ENCODE results near the gene VPS8.

Gene VPS8

DNA sequence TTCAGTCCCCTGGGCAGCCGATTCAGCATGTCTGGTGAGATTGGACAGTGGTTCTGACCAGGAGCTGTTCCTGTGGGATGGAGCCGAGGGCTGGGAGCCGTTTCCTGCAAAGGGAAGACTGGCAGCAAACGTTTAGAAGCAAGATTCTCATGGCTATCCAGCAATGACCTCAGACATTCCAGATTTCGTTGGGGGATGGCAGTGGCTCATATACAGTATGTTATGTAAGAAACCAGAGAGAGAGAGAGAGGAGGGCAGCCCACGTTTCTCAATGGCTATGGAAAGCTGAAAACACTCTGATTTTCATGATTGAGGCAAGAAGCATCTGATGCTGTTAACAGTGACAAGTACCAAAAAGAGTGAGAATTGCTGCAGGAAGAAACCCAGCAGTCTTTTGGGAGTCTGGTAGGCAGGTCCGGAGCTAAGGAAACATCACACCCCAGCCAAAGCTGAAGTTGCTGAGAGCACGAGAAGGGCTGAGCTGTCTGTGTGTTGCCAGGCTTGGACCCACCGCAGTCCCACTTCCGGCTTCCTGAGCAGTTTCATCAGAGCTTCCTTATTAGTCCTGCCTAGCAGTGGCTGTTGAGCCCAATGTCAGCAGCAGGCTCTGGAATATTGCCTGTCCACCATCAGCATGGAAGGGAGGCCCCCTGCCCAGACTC lies 25.6 kb upstream of the VPS8 start:
- no peaks in the 10 kb centered on the region for H3K36me3 ChIP-seq (ENCODE audit: control insufficient read depth, insufficient read depth, low read length)
- no peak overlapping the region for H3K4me3 ChIP-seq (replicated peaks; ENCODE audit: low read depth, low read length)
- no peak for DNase-seq (ENCODE audit: extremely low read depth, insufficient read length)
- TF ChIP-seq CTCF (IDR thresholded peaks at IDR 0.05; ENCODE audit: insufficient read depth, low read length, poor library complexity, severe bottlenecking): no peak
- H3K27me3 ChIP-seq (replicated peaks; ENCODE audit: control insufficient read depth, insufficient read depth, low read length): no peaks in the 10 kb centered on the region; the same call in 1 of the 2 replicates

DNA sequence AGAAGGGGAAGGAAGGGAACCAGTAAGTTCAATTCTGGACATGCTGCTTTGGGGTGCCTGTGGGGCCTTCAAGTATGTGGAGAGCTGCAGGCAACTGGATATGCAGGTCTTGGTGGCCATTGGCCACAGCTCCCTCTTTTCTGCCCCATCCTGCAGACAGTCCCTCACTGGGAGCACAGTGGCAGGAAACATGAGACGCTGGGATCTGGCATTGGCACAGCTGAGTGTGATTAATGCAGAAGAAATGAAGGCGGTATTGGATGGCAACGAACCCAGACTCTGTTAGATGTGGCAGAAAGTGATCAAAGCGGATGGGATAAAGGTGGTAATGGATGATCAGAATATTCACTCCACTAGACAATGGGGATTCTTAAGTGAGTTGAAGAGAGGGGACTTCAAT lies 23.2 kb upstream of the VPS8 start:
- no peak overlapping the region for H3K4me3 ChIP-seq (replicated peaks; ENCODE audit: low read depth, low read length)
- no peaks in the 10 kb centered on the region for H3K36me3 ChIP-seq (ENCODE audit: control insufficient read depth, insufficient read depth, low read length)
- DNase-seq (ENCODE audit: extremely low read depth, insufficient read length): no peak
- TF ChIP-seq CTCF (IDR thresholded peaks at IDR 0.05; ENCODE audit: insufficient read depth, low read length, poor library complexity, severe bottlenecking): no peak
- H3K27me3 ChIP-seq (replicated peaks; ENCODE audit: control insufficient read depth, insufficient read depth, low read length): no peaks in the 10 kb centered on the region; the same call in 1 of the 2 replicates

DNA sequence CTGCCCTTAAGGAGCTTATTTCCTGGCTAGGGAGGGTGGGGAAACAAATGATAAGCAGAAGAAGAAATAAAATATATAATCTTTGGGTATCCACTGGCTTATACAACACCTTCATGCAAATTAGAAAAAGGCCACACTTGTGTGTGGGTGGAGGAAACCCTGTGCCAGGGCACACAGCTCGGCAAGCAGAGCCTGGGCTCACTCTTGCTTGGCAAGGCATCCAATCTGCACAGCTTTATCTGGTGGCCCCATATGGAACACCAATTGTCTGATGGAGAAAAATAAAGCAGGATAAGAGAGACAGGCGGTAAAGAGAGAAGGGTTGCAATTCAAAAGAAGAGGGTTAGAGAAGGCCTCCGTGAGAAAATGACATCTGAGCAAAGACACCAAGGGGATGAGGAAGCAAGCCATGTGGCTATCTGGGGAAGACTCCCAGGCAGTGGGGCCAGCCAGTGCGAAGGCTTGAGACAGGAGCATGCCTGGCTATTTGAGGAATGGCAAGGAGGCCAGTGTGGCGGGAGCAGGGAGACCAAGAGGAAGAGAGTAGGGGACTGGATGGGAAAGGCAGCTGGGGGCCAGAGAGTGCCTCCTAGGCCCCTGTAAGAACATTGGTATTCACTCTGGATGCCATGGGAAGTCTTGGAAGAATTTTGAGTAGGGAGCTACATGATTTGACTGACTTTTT lies 22.5 kb upstream of the VPS8 start:
- Histone ChIP-seq H3K36me3 (ENCODE audit: control insufficient read depth, insufficient read depth, low read length) (no peaks in the 10 kb centered on the region), H3K27me3 (replicated peaks; ENCODE audit: control insufficient read depth, insufficient read depth, low read length) (no peaks in the 10 kb centered on the region; the same call in 1 of the 2 replicates), H3K4me3 (replicated peaks; ENCODE audit: low read depth, low read length) (no peak overlapping the region)
- no peak for TF ChIP-seq CTCF (IDR thresholded peaks at IDR 0.05; ENCODE audit: insufficient read depth, low read length, poor library complexity, severe bottlenecking)
- DNase-seq (ENCODE audit: extremely low read depth, insufficient read length): no peak

DNA sequence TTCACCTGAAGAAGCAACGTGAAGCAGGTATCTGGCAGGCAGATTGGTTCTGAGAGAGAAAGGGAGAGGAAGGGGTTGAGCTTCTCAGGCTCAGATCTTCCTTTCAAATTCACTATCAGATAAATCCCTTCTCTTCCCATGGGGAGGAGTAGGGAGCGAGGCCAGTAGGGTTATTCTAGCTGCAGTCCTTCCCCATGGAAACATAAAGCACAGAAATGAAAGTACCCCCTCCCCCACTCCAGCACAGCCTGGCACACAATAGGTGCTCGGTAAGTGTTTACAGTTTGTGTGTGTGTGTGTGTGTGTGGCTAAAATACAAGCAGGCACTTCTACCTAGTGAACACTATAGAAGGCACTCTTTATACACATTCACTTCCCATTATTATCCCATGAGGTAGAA lies 20.8 kb upstream of the VPS8 start:
- Histone ChIP-seq H3K4me3 (replicated peaks; ENCODE audit: low read depth, low read length) (no peak overlapping the region), H3K27me3 (replicated peaks; ENCODE audit: control insufficient read depth, insufficient read depth, low read length) (peaks cover 1% of the 10 kb centered on the region; the same call in 1 of the 2 replicates), H3K36me3 (ENCODE audit: control insufficient read depth, insufficient read depth, low read length) (no peaks in the 10 kb centered on the region)
- TF ChIP-seq CTCF (IDR thresholded peaks at IDR 0.05; ENCODE audit: insufficient read depth, low read length, poor library complexity, severe bottlenecking): no peak
- no peak for DNase-seq (ENCODE audit: extremely low read depth, insufficient read length)

GRCh38 chr3:184795522-184796190 lies 16.3 kb upstream of the VPS8 start:
- no peaks in the 10 kb centered on the region for H3K36me3 ChIP-seq (ENCODE audit: control insufficient read depth, insufficient read depth, low read length)
- no peak overlapping the region for H3K4me3 ChIP-seq (replicated peaks; ENCODE audit: low read depth, low read length)
- no peak for DNase-seq (ENCODE audit: extremely low read depth, insufficient read length)
- peaks cover 3% of the 10 kb centered on the region; the same call in 1 of the 2 replicates for H3K27me3 ChIP-seq (replicated peaks; ENCODE audit: control insufficient read depth, insufficient read depth, low read length)
- no peak for TF ChIP-seq CTCF (IDR thresholded peaks at IDR 0.05; ENCODE audit: insufficient read depth, low read length, poor library complexity, severe bottlenecking)
